Choroid plexus epithelial cell (primary cell): ENCODE measurements around the gene IREB2.
"Not testable (repeated sequence)": the region's sequence is repeated elsewhere in the genome, so short reads cannot be mapped to it uniquely, and the experiment has no call there.

ENCODE experiments used
- DNase-seq: peaks from one replicate; pipeline ENCODE4 v3.0.0-alpha.2; 2010; ENCODE audit warnings: low read depth
- H3K4me3 ChIP-seq: 2 replicates; pipeline ENCODE4 v1.5.1; 2011; ENCODE audit warnings: low read depth, mild to moderate bottlenecking, control low read depth, low read length, moderate library complexity
- CTCF ChIP-seq: conservative IDR thresholded peaks from 2 replicates; pipeline ENCODE4 v1.5.1; 2011; ENCODE audit warnings: low read depth, mild to moderate bottlenecking, control low read depth, inconsistent platforms, low read length, moderate library complexity

IREB2 gene

GRCh38 chr15:78506971-78507830, 69.2 kb downstream of the IREB2 start, which contains the start of gene HYKK:
TSS of gene HYKK (plus strand) at chr15:78507577. CDS start at chr15:78513089, 5,512 bp downstream.
- H3K4me3 ChIP-seq, result peak within 1 kb of the TSS; percentile 94
- peak; percentile 99 for DNase-seq
- no peak for TF ChIP-seq CTCF

- no peak for DNase-seq
- peak overlapping the region; percentile 94 for H3K4me3 ChIP-seq
- TF ChIP-seq CTCF, result no peak
Measured at GRCh38 chr15:78507831-78508160, 69.8 kb downstream of the IREB2 start.

- no peak for TF ChIP-seq CTCF
- no peak for DNase-seq
- H3K4me3 ChIP-seq, result peak overlapping the region; percentile 94
Measured at GRCh38 chr15:78508272-78508671, 70.3 kb downstream of the IREB2 start.

- no peak overlapping the region for H3K4me3 ChIP-seq
- no peak for DNase-seq
- TF ChIP-seq CTCF, result no peak
Measured at GRCh38 chr15:78509726-78510312, 71.8 kb downstream of the IREB2 start.

- not testable (repeated sequence) for DNase-seq, H3K4me3 ChIP-seq
Measured at GRCh38 chr15:78520035-78520434, 82.0 kb downstream of the IREB2 start.

GRCh38 chr15:78524230-78524629, 86.2 kb downstream of the IREB2 start:
- H3K4me3 ChIP-seq, result no peak overlapping the region
- DNase-seq, result no peak
- TF ChIP-seq CTCF, result no peak

- DNase-seq, result no peak
- no peak overlapping the region for H3K4me3 ChIP-seq
- no peak for TF ChIP-seq CTCF
Measured at GRCh38 chr15:78527325-78527724, 89.3 kb downstream of the IREB2 start.
